HG02870 (cell line): Measurements from ENCODE around the gene GEMIN5.
A peak's percentile ranks its signal among the peaks of the same experiment; 100 is the strongest.
"Not testable (repeated sequence)": the region's sequence is repeated elsewhere in the genome, so short reads cannot be mapped to it uniquely, and the experiment has no call there.

ENCODE experiments used
- ATAC-seq: cut with Tn5 transposase; IDR thresholded peaks from one replicate; pipeline ENCODE4 v1.9.1; 2021; ENCODE audit warnings: mild to moderate bottlenecking, moderate library complexity; ENCODE audit not compliant: unreplicated experiment

Gene GEMIN5

DNA sequence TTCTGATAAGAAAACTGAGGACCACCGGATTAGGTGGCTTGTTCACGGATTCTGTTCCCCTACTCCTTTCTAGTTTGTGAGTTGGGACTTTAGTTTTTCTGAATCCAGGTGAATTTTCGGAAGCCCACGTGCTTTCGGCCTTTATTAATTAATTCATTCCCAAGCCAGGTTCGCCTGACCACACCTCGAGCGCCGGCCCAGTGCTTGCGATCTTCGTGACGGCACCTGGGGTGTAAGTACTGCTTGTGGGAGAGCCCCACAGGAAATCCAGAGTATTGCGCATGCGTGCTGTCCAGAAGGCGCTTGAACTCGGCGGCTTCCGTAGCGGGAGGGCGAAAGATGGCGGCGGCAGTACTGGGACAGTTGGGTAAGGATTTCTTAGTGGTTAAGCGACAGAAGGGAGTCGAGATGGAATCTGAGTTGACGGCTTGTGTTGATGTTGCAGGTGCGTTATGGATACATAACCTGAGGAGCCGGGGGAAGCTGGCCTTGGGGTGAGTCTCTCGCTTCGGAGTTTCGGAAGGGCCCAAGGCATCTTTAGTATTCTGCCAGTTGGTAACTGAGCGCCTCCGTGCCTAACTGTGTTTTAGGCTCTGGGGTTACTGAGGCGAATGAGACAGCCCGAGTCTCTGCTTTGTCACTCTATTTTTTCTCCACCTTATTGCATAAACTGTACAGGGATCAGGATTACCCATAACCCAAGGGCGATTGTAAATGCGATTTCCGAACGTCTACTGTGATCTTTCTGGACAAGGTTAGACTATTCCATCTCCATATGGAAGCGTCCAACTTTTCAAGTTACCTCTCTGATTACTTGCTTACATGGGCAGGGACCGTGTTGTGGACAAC, 3.0 kb upstream of the GEMIN5 start, which contains the start of gene MRPL22:
TSS of gene MRPL22 (plus strand) at position 302 of the 849 bp plus-strand sequence. CDS start at position 340, 38 bp downstream.
- ATAC-seq: peak; percentile 45

DNA sequence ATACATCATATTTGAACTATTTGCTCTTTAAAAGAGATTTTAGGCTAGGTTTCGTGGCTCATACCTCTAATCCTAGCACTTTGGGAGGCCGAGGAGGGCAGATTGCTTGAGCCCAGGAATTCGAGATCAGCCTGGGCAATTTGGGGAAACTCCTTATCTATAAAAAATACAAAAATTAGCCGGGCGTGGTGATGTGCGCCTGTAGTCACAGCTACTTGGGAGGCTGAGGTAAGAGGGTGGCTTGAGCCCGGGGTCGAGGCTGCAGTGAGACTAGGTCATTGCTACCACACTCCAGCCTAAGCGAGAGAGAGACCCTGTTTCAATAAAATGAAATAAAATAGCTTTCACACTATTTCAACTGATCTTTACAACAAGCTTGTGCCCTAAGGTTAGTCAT, 2.4 kb upstream of the GEMIN5 start:
- ATAC-seq: no peak

DNA sequence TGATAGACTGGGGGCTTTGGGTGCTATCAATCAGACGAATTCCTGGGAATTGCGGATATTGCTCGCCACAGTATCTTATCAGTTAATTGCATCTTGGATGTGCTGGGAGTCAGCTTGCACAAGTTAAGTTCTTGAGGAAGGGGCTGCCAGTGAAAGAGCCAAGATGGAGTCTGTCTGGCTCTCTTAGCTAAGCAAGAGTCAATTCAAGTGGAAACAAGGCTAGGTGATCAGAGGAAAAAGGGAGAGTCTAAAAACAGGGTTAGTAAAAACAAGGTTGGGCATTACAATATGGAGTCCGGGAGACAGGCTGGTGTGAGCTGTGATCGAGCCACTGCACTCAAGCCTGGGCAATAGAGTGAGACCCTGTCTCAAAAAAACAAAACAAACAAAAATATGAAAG, 1.4 kb upstream of the GEMIN5 start:
- not testable (repeated sequence) for ATAC-seq

DNA sequence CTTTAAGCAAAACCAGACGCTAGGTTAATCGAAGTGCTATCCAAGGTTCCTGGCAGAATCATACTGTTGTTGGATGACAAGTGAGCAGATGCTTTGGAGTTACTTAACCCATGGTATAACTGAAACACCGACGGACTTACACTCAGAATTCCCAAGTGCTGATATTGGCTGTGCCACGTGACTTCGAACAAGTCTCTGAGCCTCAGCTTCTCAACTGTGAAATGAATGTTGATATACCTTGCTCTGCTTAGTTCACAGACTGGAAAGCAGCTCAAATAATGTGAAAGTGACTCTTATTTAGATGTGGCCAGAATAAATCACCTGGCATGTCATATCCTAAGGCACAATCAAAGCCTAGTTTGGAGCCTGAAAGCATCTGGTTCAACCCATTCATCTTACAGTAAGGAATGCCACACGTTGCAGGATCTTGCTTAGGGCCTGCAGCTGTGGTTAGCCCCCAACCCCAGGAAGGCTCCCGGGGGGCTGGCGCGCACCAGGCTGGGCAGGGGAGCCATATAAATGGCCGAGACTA, 759 bp downstream of the GEMIN5 start:
- no peak for ATAC-seq

DNA sequence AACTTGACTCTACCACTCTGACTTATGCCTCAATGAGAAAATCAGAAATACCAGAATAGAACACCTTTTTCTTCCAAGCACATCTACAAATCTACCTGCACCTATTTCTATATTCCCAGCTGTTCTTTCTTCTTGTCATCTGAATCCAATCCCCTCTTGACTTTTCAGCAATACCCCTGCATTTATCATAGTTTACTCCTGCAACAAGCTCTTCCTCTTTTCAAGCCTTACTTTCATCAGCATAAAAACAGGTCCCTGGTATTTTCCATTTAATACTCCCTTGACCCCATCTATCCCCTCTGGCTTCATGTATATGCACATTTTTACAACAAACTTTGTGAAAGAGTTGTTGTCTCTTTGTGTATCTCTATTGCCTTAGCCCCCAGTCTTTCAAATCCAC, 3.1 kb downstream of the GEMIN5 start:
- no peak for ATAC-seq

DNA sequence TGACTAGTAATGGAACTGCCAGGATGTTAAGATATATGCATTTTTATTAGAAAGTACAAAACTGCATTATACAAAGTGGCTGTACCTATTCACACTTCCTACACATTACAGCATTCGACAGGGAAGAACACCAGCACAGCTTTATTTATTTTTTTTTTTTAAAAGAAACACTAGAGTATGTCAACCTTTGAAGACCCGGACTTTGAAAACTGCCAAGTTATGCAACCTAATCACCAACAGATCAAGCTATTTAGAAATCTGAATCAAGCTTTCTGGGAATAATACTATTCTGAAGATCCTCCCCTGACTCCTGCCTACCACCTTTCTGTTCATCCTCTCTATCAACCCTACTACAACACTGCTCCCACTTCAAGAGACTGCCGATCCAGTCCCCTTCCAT, 4.5 kb downstream of the GEMIN5 start:
- ATAC-seq: no peak

DNA sequence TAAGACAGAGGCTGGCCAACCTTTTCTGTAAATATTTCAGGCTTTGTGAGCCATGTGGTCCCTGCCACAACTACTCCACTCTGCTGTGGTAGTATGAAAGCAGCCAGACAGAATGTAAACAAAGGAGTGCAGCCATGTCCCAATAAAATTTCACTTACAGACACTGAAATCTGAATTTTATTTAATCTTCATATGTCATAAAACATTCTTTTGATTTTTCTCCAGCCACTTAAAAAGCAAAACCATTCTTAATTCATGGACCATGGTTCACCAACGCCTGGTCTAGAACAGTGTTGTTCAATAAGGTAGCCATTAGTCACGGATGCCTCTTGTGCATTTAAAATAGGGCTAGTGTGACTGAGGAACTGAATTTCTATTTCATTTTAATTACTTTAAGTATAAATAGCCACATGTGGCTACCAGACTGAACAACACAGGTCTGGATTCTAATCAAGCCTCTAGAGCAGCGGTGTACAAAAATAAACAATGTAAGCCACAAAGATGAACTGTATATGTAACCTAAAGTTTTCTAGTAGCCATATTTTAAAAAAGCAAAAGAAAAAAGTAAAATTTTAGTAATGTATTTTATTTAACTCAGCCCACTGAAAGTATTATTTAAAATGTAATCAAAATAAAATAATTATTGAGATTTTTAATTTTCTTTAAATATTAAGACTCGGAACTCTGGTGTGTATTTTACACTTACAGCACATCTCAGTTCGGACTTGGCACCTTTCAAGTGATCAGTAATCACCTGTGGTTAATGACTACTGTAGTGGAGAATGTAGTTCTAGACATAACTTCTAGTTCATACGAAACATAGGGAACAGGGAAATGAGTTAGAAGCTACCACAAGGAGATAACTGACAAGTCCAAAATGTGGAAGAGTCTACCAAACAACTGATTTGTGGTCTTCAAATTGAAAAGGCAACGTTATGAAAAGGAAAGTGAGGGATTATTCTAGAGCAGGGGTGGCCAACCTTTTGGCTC, 14.3 kb downstream of the GEMIN5 start:
- no peak for ATAC-seq

DNA sequence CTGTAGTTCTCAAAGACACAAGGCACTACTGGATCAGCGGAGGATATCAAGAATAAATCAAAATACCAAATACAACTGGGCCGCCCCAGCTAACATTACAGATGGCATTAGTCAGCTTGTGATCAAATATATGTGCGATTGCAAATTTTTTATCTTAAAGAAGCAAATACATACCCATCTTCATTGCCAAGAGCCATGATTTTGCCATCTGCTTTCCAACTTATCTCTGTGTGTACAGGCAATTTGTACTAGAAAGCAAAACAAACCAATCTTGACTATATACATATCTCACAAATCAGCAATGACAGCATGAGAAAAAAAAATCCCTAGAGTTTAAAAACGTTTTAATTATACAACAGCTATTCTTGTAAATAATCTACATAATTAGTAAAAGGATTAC, 20.3 kb downstream of the GEMIN5 start:
- no peak for ATAC-seq

DNA sequence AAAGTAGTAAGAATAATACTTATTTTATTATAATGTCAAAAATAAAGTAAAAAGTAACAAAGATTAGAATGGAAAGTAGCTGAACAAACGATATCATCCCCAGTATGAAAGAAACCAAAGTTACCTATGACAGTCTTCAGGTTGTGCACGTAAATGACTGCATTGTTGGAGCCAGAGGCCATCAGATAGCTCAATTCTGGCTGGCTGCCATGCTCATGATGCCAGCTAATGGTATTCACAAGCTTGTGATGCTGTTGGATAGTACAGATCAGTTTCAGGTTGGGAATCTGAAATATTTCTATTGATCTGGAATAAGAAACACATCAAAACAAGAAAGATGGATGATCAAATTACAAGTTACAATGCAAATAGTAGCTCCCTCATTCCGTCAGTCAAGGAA, 21.1 kb downstream of the GEMIN5 start:
- no peak for ATAC-seq

DNA sequence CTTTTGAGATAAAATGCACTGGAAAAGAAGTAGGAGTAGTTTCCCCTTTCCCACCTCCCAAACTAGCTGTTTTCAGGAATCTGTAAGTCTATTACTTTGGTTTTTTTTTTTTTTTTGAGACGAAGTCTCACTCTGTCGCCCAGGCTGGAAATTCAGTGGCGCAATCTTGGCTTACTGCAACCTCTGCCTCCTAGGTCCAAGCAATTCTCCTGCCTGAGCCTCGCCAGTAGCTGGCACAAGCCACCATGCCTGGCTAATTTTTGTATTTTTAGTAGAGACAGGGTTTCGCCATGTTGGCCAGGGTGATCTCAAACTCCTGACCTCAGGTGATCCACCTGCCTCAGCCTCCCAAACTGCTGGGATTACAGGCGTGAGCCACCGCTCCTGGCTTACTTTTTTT, 32.4 kb downstream of the GEMIN5 start:
- not testable (repeated sequence) for ATAC-seq

DNA sequence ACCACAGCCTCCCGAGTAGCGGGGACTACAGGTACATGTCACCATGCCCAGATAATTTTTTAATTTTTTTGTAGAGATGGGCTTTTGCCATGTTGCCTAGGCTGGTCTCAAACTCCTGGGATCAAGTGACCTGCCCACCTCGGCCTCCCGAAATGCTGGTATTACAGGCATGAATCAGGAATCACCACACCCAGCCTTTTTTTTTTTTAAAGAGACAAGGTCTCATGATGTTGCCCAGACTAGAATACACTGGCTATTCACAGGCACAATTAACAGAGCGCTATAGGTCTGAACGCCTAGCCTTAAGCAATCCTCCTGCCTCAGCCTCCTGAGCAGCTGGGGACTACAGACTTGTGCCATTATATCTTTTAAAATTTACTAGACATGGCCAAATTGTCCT, 36.1 kb downstream of the GEMIN5 start:
- ATAC-seq: no peak

DNA sequence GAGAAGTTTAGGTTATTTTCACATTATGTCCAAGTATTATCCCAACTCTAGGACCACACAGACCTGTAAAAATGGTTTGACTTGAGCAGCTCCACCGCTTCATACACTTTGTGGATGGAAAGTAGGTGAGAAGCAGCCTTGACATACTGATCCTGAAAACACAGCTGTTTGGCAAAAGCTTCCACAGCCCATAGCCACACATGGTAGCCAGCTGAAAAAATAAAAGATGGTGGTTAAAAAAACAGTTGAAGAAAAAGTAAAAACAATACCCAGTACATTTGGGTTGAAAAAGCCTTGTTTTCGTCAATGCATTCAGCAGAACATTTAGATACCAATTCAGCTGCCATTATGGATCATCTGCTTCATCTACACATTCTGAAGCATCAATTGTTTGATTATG, 36.7 kb downstream of the GEMIN5 start:
- ATAC-seq: no peak

DNA sequence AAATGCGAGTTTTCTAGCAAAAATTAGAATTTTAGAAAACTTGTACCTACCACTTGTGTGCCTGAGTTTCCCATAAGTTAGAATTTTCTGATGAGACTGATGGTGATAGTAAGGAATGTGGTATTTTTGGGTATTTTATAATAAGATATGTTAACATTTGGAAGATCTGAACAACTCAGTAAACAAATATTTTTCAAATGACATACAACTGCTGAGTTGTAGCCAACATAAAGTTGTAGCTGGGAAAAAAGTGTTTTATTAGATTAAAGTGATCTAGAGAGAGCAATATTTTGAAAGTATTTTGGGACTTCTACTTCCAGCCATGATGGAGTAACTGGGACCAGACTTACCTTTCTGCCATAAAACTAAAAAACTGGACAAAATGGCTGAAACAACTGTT, 37.9 kb downstream of the GEMIN5 start:
- ATAC-seq: no peak

DNA sequence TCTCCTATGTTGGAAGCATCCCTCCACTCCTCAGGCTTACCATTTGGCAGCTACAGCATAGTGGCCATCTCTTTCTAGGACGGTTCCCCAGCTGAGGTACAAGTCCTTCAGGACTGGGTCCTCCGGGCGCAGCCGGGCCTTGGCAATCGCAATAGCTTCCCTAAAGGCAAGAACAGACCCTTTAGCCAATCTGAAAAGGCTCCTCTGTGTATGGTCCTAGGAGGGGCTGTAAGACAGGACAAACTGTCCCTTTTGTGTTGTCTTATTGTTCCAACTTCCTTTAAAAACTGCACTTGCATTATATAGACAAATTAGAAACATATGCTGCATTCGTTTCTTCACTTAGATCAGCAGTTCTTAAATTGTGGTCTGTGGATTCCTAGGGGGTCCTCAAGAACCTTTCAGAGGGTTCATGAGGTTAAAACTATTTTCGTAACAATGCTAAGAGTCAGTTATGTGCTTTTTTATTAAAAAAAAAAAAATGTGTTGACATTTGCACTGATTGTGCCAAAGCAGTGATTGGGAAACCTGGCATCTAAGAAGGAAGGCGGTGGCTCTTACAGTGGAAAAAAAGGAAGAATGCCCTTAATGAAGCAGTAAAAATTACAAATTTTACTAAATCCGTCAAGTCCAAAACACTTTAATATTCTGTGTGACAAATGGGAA, 38.7 kb downstream of the GEMIN5 start:
- ATAC-seq: no peak

DNA sequence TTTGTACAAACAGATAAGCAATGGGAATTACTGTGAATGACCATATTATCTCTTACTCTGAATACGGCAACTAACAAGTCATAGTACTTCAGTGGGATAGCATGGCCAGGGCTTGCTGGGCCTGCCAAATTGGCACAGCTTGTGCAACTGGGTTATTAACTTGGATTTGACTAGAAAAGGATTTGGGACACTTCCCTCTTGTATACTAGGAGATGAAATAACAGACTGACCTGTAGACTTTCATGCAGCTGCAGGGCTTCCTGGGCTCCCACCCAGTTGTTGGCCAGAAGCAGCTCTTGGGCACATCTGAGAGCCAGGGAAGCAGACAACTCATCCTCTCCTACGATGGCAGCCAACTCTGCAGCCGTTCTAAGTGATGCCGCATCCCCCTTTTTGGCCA, 39.8 kb downstream of the GEMIN5 start:
- ATAC-seq: no peak

DNA sequence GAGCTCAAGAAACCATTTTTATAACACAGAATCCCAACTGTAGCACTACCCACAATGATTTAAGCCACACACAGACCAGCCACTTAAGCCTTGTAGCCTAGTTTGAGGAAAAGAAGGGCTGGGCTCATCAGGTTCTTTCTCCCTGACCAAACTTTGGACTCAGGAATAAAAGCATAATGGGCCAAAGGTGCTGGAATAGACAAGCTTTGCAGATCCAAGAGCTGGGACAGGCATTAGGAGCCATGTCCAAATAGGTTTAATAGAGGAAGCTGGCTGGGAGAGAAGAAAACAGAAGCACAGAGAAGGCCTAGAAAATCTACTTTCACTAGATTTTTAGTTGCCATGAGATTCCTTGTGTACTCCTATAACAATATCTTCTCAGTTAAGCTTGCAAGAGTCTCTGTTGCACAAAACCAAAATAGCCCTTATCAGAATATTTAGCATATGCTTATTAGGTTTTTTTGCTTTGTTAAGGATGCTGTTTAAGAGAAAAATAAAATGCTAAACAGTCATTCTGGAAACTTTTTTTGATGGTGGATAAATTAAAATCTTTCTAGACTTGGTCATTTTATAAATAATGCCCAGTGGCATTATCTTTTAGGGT, 41.3 kb downstream of the GEMIN5 start:
- no peak for ATAC-seq

DNA sequence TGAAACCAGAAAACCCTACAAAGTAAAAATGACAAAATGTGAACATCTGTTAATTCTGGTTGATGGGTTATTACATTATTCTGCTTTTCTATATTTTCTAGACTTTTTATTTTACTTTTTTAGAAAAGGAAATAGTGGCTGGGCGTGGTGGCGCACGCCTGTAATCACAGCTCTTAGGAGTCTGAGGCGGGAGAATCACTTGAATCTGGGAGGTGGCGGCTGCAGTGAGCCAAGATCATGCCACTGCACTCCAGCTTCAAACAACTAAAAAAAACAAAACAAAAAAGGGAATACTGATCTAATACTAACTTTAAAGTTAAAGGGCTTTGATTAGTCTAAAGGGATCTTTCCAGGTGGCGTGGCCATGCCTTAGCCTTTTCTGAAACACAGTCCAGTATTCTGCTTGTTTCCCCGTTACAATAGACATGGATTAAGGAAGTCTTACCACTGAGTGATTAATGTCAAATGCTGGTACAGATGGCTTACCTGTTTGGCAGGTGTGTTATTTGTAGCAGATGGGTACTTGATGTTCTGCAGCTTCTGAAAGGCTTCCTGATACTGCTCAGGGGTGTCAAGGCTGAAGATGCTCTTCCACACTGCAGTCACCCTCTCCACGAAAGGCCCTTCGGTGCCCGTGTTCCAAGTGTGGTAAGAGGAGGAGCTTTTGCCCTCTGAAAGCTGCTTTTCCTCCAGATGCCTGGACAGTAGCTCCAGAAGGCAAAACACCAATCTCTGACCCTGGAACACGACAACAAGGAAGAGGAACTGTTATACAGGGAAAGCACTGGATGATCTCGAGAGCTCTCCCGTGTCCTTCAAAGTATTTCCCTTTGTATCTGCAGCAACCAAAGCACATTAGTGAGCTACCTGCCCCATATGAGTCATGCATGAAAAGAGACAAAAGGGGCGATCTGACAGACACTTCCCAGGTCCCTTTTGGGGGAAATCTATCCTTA, 42.1 kb downstream of the GEMIN5 start:
- no peak for ATAC-seq

DNA sequence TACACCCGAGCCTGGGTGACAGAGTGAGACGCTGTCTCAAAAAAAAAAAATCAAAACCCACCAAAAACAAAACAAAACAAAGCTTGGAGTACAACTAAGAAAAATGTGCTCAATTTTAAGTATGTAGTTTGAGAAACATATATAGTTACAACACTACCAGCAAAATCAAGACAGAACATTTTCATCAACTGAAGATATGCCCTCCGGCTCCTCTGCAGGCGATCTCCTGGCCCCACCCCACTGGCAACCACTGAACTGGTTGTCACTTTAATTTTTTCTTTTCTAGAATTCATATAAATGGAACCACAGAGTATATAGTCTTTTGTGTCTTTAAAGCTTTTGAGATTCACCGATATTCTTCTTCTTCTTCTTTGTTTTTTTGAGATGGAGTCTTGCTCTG, 44.6 kb downstream of the GEMIN5 start:
- no peak for ATAC-seq

DNA sequence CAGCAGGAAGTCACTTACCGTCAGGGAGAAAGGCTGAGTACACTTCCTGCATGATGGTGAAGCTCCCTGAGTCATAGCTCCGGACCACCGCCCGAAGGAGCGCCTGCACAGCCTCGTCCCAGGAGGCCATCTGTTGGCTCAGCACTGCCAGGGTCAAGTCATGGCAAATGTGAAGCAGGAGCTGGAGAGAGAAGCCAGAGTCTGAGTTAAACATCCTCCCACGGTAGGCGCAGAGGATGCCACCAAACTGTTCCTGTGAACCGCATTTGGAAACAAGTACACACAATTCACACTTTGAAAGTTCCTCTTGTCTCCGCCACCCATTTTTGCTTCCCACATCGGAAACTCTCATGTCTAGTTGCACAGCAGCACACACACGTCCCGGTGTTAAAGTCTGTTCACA, 45.6 kb downstream of the GEMIN5 start:
- ATAC-seq: no peak
